Kidney (tissue), 14 donors: ENCODE data around the gene OR5AU1. TPM values are rescaled to one million over a fixed set of nuclear protein-coding genes. Genes with fewer than 3 reads are reported as not detected.

ENCODE experiments used
- DNase-seq, 5 donors: peaks; one replicate each; pipeline ENCODE4 v3.0.0-alpha.2; 2013 to 2020
- FAIRE-seq: peaks from 2 replicates; lab custom pipeline; 2012; peaks lifted over from hg19 to GRCh38; lab: Jason Lieb, UNC
- H3K27ac ChIP-seq, 2 donors: one replicate each; pipeline ENCODE4 v1.7.0; 2013; ENCODE audit warnings: low read depth in 2 of 2, low read length in 2 of 2, inconsistent platforms in 1 of 2
- H3K27me3 ChIP-seq: one replicate; pipeline ENCODE4 v1.7.1; 2013; ENCODE audit warnings: low read length, inconsistent platforms; ENCODE audit not compliant: control insufficient read depth, insufficient read depth
- H3K36me3 ChIP-seq, 3 donors: one replicate each; pipeline versions ENCODE4 v1.7.0 to v1.7.1; 2013; ENCODE audit warnings: low read length in 3 of 3, control low read depth in 1 of 3, inconsistent platforms in 1 of 3; ENCODE audit not compliant: insufficient read depth in 3 of 3, control insufficient read depth in 2 of 3
- H3K4me1 ChIP-seq, 3 donors: one replicate each; pipeline versions ENCODE4 v1.7.0 to v1.7.1; 2013; ENCODE audit warnings: low read length in 3 of 3, inconsistent platforms in 1 of 3, low read depth in 1 of 3; ENCODE audit not compliant: control insufficient read depth in 2 of 3, insufficient read depth in 2 of 3
- H3K4me3 ChIP-seq, 3 donors: one replicate each; pipeline versions ENCODE4 v1.7.0 to v1.8.1; 2013; ENCODE audit warnings: low read length in 3 of 3, control low read depth in 1 of 3, inconsistent platforms in 1 of 3
- H3K9ac ChIP-seq, 3 donors: one replicate each; pipeline versions ENCODE4 v1.7.0 to v1.7.1; 2013; ENCODE audit warnings: low read length in 3 of 3, control low read depth in 1 of 3, inconsistent platforms in 1 of 3
- H3K9me3 ChIP-seq, 3 donors: one replicate each; pipeline versions ENCODE4 v1.7.0 to v1.7.1; 2013; ENCODE audit warnings: low read length in 3 of 3, control low read depth in 1 of 3, inconsistent platforms in 1 of 3; ENCODE audit not compliant: control insufficient read depth in 2 of 3, insufficient read depth in 1 of 3
- intact Hi-C: fragments of 100-400 bp; cut with DNase I; formaldehyde crosslinking; loops from one replicate; pipeline ENCODE4 v1.11.1; 2022
- polyA plus RNA-seq: library from polyadenylated mRNA; stranded (reverse); fragments of 350-450 nt; fragmentation: Illumina TruSeq; extraction: RNeasy Lipid Tissue Mini Kit (QIAGEN cat#74804); gene quantifications from one replicate; pipeline ENCODE4 v1.2.3, GENCODE V29; 2014; ENCODE audit warnings: low read depth, low replicate concordance; ENCODE audit not compliant: insufficient read depth
- total RNA-seq: library from RNA; stranded (reverse); fragmentation: NEBNext Ultra II Directional; extraction: Animal tissue kit (Norgen Biotek cat#: 25700); gene quantifications from one replicate; pipeline ENCODE4 v1.2.1, GENCODE V29; 2021
- TF ChIP-seq, protein P1 (sequence below): IDR thresholded peaks from 3 replicates; pipeline ENCODE4 v1.5.1; 2012; ENCODE audit warnings: mild to moderate bottlenecking, moderate library complexity, borderline replicate concordance; ENCODE audit not compliant: insufficient read depth; ENCODE audit errors: extremely low read depth
- donor health status: control.
- donor health status: control.
- donor health status: control.
- donor health status: control.
- donor health status: control.
- donor health status: DM: yes; HTN: yes; CAD: no.
- donor health status: Normal renal cell carcinoma (clear cell type).

The OR5AU1 gene
- total and polyA plus RNA-seq, 2 donors from 2014 or later, result not detected

DNA sequence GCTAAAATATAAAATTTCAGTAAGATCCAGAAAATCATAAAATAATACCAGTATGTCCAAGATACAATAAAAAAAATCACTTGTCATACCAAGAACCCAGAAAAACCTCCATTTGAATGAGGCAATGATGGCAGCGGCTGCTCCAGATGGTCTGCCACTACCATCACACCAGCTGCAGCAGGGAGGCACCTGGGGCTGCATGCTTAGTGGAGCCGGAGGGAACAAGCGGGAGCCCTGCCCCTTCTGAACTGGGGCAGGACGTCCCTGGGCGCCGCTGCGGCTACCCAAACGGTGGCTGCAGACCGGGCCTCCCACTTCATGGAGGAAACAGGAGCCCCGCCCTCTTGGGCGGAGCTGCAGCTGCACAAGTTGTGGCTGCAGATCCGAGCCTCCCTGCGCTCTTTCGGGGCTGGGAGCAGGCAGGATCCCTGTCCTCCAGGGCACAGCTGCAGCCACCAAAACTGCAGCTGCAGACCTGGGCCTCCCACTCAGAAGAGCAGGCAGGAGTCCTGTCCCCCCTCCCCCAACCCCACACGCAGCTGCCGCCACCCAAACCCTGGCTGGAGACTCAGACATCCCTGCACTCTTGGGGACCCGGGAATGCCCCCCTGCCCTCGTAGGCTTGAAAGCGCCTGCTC lies 36.1 kb upstream of the OR5AU1 start:
- intact Hi-C loops, result no loop called here
- DNase-seq, result peak; percentile 75 to 92 (median 80)
- Histone ChIP-seq H3K9ac (peak overlapping the region in 1 of 3 donors; percentile 34), H3K4me3 (peak overlapping the region in 1 of 3 donors; percentile 59), H3K27ac (no peak overlapping the region), H3K4me1 (peaks cover 0 to 4% (median 0%) of the 10 kb centered on the region in 3 donors), H3K27me3 (no peaks in the 10 kb centered on the region), H3K9me3 (no peaks in the 10 kb centered on the region), H3K36me3 (no peaks in the 10 kb centered on the region)
- TF ChIP-seq, protein P1, sequence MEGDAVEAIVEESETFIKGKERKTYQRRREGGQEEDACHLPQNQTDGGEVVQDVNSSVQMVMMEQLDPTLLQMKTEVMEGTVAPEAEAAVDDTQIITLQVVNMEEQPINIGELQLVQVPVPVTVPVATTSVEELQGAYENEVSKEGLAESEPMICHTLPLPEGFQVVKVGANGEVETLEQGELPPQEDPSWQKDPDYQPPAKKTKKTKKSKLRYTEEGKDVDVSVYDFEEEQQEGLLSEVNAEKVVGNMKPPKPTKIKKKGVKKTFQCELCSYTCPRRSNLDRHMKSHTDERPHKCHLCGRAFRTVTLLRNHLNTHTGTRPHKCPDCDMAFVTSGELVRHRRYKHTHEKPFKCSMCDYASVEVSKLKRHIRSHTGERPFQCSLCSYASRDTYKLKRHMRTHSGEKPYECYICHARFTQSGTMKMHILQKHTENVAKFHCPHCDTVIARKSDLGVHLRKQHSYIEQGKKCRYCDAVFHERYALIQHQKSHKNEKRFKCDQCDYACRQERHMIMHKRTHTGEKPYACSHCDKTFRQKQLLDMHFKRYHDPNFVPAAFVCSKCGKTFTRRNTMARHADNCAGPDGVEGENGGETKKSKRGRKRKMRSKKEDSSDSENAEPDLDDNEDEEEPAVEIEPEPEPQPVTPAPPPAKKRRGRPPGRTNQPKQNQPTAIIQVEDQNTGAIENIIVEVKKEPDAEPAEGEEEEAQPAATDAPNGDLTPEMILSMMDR, result no peak
- FAIRE-seq, result no peak

DNA sequence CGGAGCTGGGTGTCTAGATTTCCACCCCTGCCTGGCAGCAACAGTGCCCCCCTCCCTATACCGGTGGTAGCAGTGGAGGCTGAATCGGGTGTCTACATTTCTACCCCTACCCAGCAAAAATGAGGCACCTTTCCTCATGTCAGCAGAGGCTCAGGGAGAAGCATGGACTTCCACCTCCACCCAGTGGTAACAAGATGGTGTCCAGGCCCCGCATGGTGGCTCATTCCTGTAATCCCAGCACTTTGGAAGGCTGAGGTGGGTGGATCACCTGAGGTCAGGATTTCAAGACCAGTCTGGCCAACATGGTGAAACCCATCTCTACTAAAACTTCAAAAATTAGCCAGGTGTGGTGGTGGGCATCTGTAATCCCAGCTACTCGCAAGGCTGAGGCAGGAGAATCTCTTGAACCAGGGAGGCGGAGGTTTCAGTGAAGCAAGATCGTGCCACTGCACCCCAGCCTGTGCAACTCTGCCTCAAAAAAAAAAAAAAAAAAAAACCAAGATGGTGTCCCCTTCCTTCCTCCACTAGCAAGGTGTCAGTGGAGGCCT lies 35.5 kb upstream of the OR5AU1 start:
- Histone ChIP-seq H3K27ac (no peak overlapping the region), H3K4me1 (peaks cover 0 to 4% (median 0%) of the 10 kb centered on the region in 3 donors), H3K9me3 (no peaks in the 10 kb centered on the region), H3K9ac (no peak overlapping the region), H3K4me3 (peak overlapping the region in 1 of 3 donors; percentile 59), H3K36me3 (no peaks in the 10 kb centered on the region), H3K27me3 (no peaks in the 10 kb centered on the region)
- intact Hi-C loops, result no loop called here
- TF ChIP-seq, protein P1, result no peak
- DNase-seq (no peak), FAIRE-seq (no peak)

DNA sequence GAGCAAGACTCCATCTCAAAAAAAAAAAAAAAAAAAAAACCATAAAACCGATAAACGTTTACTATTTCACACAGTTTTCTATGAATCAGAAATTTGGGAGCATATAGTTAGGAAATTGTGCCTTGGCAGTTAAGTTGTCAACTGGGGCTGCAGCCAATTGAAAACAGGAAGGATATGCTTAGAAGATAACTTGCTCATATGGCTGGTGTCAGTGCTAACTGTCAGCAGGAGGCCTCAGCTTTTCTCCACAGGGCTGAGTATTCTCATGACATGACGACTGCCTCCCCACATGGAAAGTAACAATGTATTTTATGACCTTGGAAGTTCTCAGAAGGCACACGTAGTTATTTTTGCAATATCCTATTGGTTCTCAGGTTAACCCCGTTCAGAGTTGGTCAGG lies 29.6 kb upstream of the OR5AU1 start:
- H3K9me3 ChIP-seq, result no peaks in the 10 kb centered on the region
- H3K4me1 ChIP-seq, result no peaks in the 10 kb centered on the region
- no peak for FAIRE-seq
- peak in 1 of 5 donors; percentile 65 for DNase-seq
- H3K27ac ChIP-seq, result no peak overlapping the region
- no peaks in the 10 kb centered on the region for H3K27me3 ChIP-seq
- no peak overlapping the region for H3K9ac ChIP-seq
- TF ChIP-seq, protein P1, result no peak
- intact Hi-C loops, result no loop called here
- H3K36me3 ChIP-seq, result no peaks in the 10 kb centered on the region
- H3K4me3 ChIP-seq, result no peak overlapping the region
